Activated CD4-positive, alpha-beta T cell treated with anti-CD3 and anti-CD28 coated beads, Interleukin-2, Interleukin-6, amounts not matched to agents 100 ng/mL and 50 ng/mL, durations not matched to agents 16 hours and 8 hours (primary cell): ENCODE data around the gene ABR.
"Not testable (repeated sequence)": the region's sequence is repeated elsewhere in the genome, so short reads cannot be mapped to it uniquely, and the experiment has no call there.

Source experiments
- DNase-seq: peaks from one replicate; pipeline ENCODE4 v3.0.0-alpha.2; 2020

ABR gene

GRCh38 chr17:1067282-1067956 is 112.4 kb downstream of the ABR start:
- DNase-seq: no peak

- not testable (repeated sequence) for DNase-seq
These were observed 114.4 kb downstream of the ABR start for GRCh38 chr17:1065416-1065815.

- peak; percentile 61 for DNase-seq
These were observed 118.8 kb downstream of the ABR start for GRCh38 chr17:1060991-1061390.

- DNase-seq: no peak
These were observed 120.5 kb downstream of the ABR start for GRCh38 chr17:1059131-1059795.

GRCh38 chr17:1058423-1059130 is 121.2 kb downstream of the ABR start:
- peak; percentile 73 for DNase-seq

- DNase-seq: no peak
These were observed 123.0 kb downstream of the ABR start for GRCh38 chr17:1056761-1057160.

- peak; percentile 56 for DNase-seq
These were observed 123.8 kb downstream of the ABR start for GRCh38 chr17:1055751-1056645.

- no peak for DNase-seq
These were observed 124.5 kb downstream of the ABR start for GRCh38 chr17:1055231-1055630.

- no peak for DNase-seq
These were observed 125.1 kb downstream of the ABR start for GRCh38 chr17:1054656-1055055.

GRCh38 chr17:1053661-1054360 is 126.0 kb downstream of the ABR start:
- no peak for DNase-seq

GRCh38 chr17:1050996-1051925 is 128.5 kb downstream of the ABR start:
- no peak for DNase-seq

GRCh38 chr17:1050246-1050995 is 129.4 kb downstream of the ABR start:
- DNase-seq: no peak

- DNase-seq: no peak
These were observed 130.1 kb downstream of the ABR start for GRCh38 chr17:1049446-1050225.

- not testable (repeated sequence) for DNase-seq
These were observed 131.2 kb downstream of the ABR start for GRCh38 chr17:1048516-1049115.

GRCh38 chr17:1047879-1048470 is 131.8 kb downstream of the ABR start:
- no peak for DNase-seq

GRCh38 chr17:1047177-1047878 is 132.5 kb downstream of the ABR start:
- DNase-seq: no peak

- no peak for DNase-seq
These were observed 134.3 kb downstream of the ABR start for GRCh38 chr17:1045456-1045855.

GRCh38 chr17:1044387-1045009 is 135.3 kb downstream of the ABR start:
- DNase-seq: not testable (repeated sequence)
